Gastroesophageal sphincter (tissue), 3 donors: ENCODE measurements around the gene LRP10.
A peak's percentile ranks its signal among the peaks of the same experiment; 100 is the strongest.

Experiments
- POLR2A ChIP-seq, 2 donors: fragments of 450-650 bp; IDR thresholded peaks; one replicate each; pipeline ENCODE4 v1.6.1; 2017; ENCODE audit warnings: antibody characterized with exemption in 2 of 2, mild to moderate bottlenecking in 2 of 2, moderate library complexity in 1 of 2
- TF ChIP-seq, protein P1 (sequence below), 4 experiments: fragments of 200-600 bp in 2 of 4; fragments of 450-650 bp in 2 of 4; sonication (generic) in 1 of 4; IDR thresholded peaks; one replicate each; pipeline ENCODE4 v1.5.1; 2017 to 2019; ENCODE audit warnings: antibody characterized with exemption in 4 of 4, mild to moderate bottlenecking in 2 of 4, moderate library complexity in 2 of 4

DNA sequence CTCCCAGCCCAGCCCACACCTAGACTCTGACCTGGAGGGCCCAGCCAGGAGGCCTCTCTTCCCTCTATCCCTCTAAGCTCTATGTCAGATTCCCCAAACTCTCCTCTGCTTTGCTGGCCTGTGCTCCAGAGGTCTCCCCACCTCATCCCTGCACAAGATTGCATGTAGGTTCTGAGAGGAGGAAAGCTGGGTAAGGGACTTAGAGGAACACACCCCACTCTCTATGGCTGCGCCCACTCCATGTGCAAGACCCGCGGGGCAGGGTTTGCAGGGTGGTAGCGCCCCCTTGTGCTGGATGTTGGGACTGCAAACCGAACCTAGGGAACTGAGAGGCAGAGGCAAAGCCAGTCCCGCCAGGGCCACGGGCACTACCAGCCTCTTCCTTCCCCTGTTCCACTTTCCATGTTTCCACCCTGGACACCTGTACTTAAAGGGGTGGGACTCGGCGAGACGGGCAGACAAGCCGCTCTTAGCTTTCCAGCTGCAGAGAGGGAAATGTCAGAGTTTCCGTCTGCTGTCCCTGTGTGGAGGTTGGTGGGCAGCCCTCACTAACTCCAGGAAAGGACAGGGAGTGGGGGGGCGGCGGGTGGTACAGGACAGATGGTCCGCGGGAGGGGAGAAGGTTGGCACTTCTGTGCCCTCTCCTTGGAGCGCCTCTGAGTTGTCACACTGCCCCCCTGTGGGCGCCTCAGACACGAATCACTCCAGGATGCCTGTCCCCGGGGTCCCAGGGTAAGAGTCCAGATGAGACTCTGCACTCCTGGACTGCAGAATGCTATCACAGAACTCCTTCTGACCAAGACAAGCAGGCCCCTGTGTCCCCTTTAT lies 18.4 kb upstream of the LRP10 start:
- TF ChIP-seq, protein P1, sequence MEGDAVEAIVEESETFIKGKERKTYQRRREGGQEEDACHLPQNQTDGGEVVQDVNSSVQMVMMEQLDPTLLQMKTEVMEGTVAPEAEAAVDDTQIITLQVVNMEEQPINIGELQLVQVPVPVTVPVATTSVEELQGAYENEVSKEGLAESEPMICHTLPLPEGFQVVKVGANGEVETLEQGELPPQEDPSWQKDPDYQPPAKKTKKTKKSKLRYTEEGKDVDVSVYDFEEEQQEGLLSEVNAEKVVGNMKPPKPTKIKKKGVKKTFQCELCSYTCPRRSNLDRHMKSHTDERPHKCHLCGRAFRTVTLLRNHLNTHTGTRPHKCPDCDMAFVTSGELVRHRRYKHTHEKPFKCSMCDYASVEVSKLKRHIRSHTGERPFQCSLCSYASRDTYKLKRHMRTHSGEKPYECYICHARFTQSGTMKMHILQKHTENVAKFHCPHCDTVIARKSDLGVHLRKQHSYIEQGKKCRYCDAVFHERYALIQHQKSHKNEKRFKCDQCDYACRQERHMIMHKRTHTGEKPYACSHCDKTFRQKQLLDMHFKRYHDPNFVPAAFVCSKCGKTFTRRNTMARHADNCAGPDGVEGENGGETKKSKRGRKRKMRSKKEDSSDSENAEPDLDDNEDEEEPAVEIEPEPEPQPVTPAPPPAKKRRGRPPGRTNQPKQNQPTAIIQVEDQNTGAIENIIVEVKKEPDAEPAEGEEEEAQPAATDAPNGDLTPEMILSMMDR (IDR thresholded peaks at IDR 0.05) = peak in 3 of 4 experiments; percentile 91 to 99 (median 98)
- no peak for TF ChIP-seq POLR2A (IDR thresholded peaks at IDR 0.05)
